Spinal cord (tissue), 10 donors: ENCODE results near the gene CAMK1. TPM values are rescaled to one million over a fixed set of nuclear protein-coding genes. Genes with fewer than 3 reads are reported as not detected.

Source experiments
- DNase-seq, 6 donors: peaks; one replicate each; pipeline versions ENCODE4 v3.0.0 to v3.0.0-alpha.2; 2013 to 2015; ENCODE audit warnings: low spot score in 6 of 6, low read depth in 4 of 6
- H3K27ac ChIP-seq: one replicate; pipeline ENCODE4 v1.5.1; 2013; ENCODE audit warnings: low read depth, low read length, control low read depth
- H3K27me3 ChIP-seq: one replicate; pipeline ENCODE4 v1.6.1; 2013; ENCODE audit warnings: low read length; ENCODE audit not compliant: control insufficient read depth, insufficient read depth
- H3K36me3 ChIP-seq: one replicate; pipeline ENCODE4 v1.6.1; 2013; ENCODE audit warnings: low read length; ENCODE audit not compliant: control insufficient read depth, insufficient read depth
- H3K4me1 ChIP-seq: one replicate; pipeline ENCODE4 v1.6.1; 2013; ENCODE audit warnings: low read length; ENCODE audit not compliant: control insufficient read depth, insufficient read depth
- H3K4me3 ChIP-seq: one replicate; pipeline ENCODE4 v1.5.1; 2013; ENCODE audit warnings: low read depth, low read length, control low read depth
- H3K9me3 ChIP-seq: one replicate; pipeline ENCODE4 v1.6.1; 2013; ENCODE audit warnings: low read length; ENCODE audit not compliant: control insufficient read depth, insufficient read depth
- WGBS: methylation state at CpG from one replicate; pipeline ENCODE4 v1.1.5; 2013; ENCODE audit warnings: missing lambda C conversion rate; ENCODE audit not compliant: insufficient coverage; 5-methylcytosine and 5-hydroxymethylcytosine counted together
- polyA plus RNA-seq, 2 donors: library from polyadenylated mRNA; unstranded; fragments of 120-200 nt; gene quantifications; one replicate each; pipeline ENCODE4 v1.2.1, GENCODE V29; 2013; ENCODE audit not compliant: insufficient read length in 2 of 2
- total RNA-seq, 2 donors: library from RNA; depleted of rRNA in 1 of 2; stranded (reverse); fragments of 120-200 nt in 1 of 2; fragments of >200 nt in 1 of 2; gene quantifications; one replicate each; pipeline versions ENCODE4 v1.2.3 to v1.2.4, GENCODE V29; 2013 to 2014
- donor health status: healthy.

CAMK1 gene
- total and polyA plus RNA-seq, 4 donors: 36.3 to 64.4 (median 43.2) TPM

GRCh38 chr3:9731206-9732079, 38.3 kb downstream of the CAMK1 start, which contains the start of gene BRPF1:
TSS of gene BRPF1 (plus strand) at chr3:9731735. CDS start at chr3:9734141, 2,406 bp downstream.
- Histone ChIP-seq H3K27ac (peak within 1 kb of the TSS; percentile 95), H3K36me3 (peaks cover 21% of the 10 kb centered on the region), H3K4me3 (peak within 1 kb of the TSS; percentile 76), H3K27me3 (peaks cover 2% of the 10 kb centered on the region), H3K4me1 (peaks cover 18% of the 10 kb centered on the region), H3K9me3 (no peaks in the 10 kb centered on the region)
- under 1% methylated on average over 71 of the region's 88 CpGs for WGBS
- DNase-seq: peak; percentile 94 to 100 (median 97)

- Histone ChIP-seq H3K4me1 (peaks cover 18% of the 10 kb centered on the region), H3K27ac (peak overlapping the region; percentile 85), H3K4me3 (peak overlapping the region; percentile 76), H3K9me3 (no peaks in the 10 kb centered on the region), H3K27me3 (peaks cover 4% of the 10 kb centered on the region), H3K36me3 (peaks cover 14% of the 10 kb centered on the region)
- 2% methylated on average over 16 of the region's 17 CpGs for WGBS
- DNase-seq: no peak
Observed at GRCh38 chr3:9730657-9731205, 39.0 kb downstream of the CAMK1 start.

- H3K36me3 ChIP-seq: peaks cover 5% of the 10 kb centered on the region
- no peak for DNase-seq
- 89% methylated on average over 10 of the region's 10 CpGs for WGBS
- H3K4me3 ChIP-seq: no peak overlapping the region
- no peak overlapping the region for H3K27ac ChIP-seq
- H3K9me3 ChIP-seq: no peaks in the 10 kb centered on the region
- peaks cover 18% of the 10 kb centered on the region for H3K4me1 ChIP-seq
- peaks cover 4% of the 10 kb centered on the region for H3K27me3 ChIP-seq
Observed at GRCh38 chr3:9729419-9729818, 40.3 kb downstream of the CAMK1 start.

- DNase-seq: no peak
- no peaks in the 10 kb centered on the region for H3K36me3 ChIP-seq
- H3K4me1 ChIP-seq: peaks cover 11% of the 10 kb centered on the region
- WGBS: 83% methylated on average over 2 of the region's 2 CpGs
- peaks cover 4% of the 10 kb centered on the region for H3K27me3 ChIP-seq
- H3K4me3 ChIP-seq: no peak overlapping the region
- no peak overlapping the region for H3K27ac ChIP-seq
- H3K9me3 ChIP-seq: no peaks in the 10 kb centered on the region
Observed at GRCh38 chr3:9727743-9728142, 42.0 kb downstream of the CAMK1 start.

- Histone ChIP-seq H3K4me3 (no peak overlapping the region), H3K36me3 (no peaks in the 10 kb centered on the region), H3K27me3 (peaks cover 4% of the 10 kb centered on the region), H3K4me1 (peaks cover 5% of the 10 kb centered on the region), H3K9me3 (no peaks in the 10 kb centered on the region), H3K27ac (no peak overlapping the region)
- no peak for DNase-seq
- WGBS: 1% methylated on average over 8 of the region's 11 CpGs
Observed at GRCh38 chr3:9727041-9727595, 42.6 kb downstream of the CAMK1 start.

GRCh38 chr3:9725775-9726515, 43.8 kb downstream of the CAMK1 start:
- H3K4me1 ChIP-seq: peaks cover 4% of the 10 kb centered on the region
- no peaks in the 10 kb centered on the region for H3K9me3 ChIP-seq
- no peak overlapping the region for H3K4me3 ChIP-seq
- no peak for DNase-seq
- H3K27ac ChIP-seq: no peak overlapping the region
- WGBS: 85% methylated on average over 4 of the region's 4 CpGs
- no peaks in the 10 kb centered on the region for H3K36me3 ChIP-seq
- peaks cover 4% of the 10 kb centered on the region for H3K27me3 ChIP-seq

- WGBS: 86% methylated on average over 2 of the region's 2 CpGs
- DNase-seq: no peak
- Histone ChIP-seq H3K9me3 (no peaks in the 10 kb centered on the region), H3K27ac (no peak overlapping the region), H3K4me3 (no peak overlapping the region), H3K27me3 (peaks cover 4% of the 10 kb centered on the region), H3K4me1 (no peaks in the 10 kb centered on the region), H3K36me3 (no peaks in the 10 kb centered on the region)
Observed at GRCh38 chr3:9721700-9722060, 48.1 kb downstream of the CAMK1 start.

GRCh38 chr3:9721015-9721699, 48.6 kb downstream of the CAMK1 start:
- H3K9me3 ChIP-seq: no peaks in the 10 kb centered on the region
- no peaks in the 10 kb centered on the region for H3K36me3 ChIP-seq
- no peaks in the 10 kb centered on the region for H3K4me1 ChIP-seq
- peaks cover 1% of the 10 kb centered on the region for H3K27me3 ChIP-seq
- peak in 1 of 6 donors; percentile 23 for DNase-seq
- WGBS: 10% methylated on average over 2 of the region's 7 CpGs
- H3K27ac ChIP-seq: no peak overlapping the region
- no peak overlapping the region for H3K4me3 ChIP-seq

- Histone ChIP-seq H3K4me3 (no peak overlapping the region), H3K27me3 (no peaks in the 10 kb centered on the region), H3K4me1 (no peaks in the 10 kb centered on the region), H3K36me3 (no peaks in the 10 kb centered on the region), H3K9me3 (no peaks in the 10 kb centered on the region), H3K27ac (no peak overlapping the region)
- 67% methylated on average over 4 of the region's 4 CpGs for WGBS
- DNase-seq: no peak
Observed at GRCh38 chr3:9718118-9718517, 51.6 kb downstream of the CAMK1 start.
